SHP77 (cell line): ENCODE measurements around the gene RNF222.
"Not testable (repeated sequence)": the region's sequence is repeated elsewhere in the genome, so short reads cannot be mapped to it uniquely, and the experiment has no call there.

Experiments
- DNase-seq, 2 experiments: peaks; one replicate each; lab custom pipeline; 2025; lab: John Stamatoyannopoulos, UW

The RNF222 gene

GRCh38 chr17:8382052-8382879 is 15.4 kb downstream of the RNF222 start:
- no peak for DNase-seq

GRCh38 chr17:8380049-8380448 is 17.6 kb downstream of the RNF222 start:
- DNase-seq: no peak

- not testable (repeated sequence) for DNase-seq
Observed at GRCh38 chr17:8378117-8378516, 19.5 kb downstream of the RNF222 start.

- no peak for DNase-seq
Observed at GRCh38 chr17:8377422-8377821, 20.2 kb downstream of the RNF222 start.

- DNase-seq: peak; percentile 95 to 98
Observed at GRCh38 chr17:8376271-8377067, 21.2 kb downstream of the RNF222 start, which contains the start of gene KRABD2. Gene KRABD2, minus strand, starts transcription at chr17:8376704.

- peak; percentile 50 to 56 for DNase-seq
Observed at GRCh38 chr17:8375738-8376259, 21.8 kb downstream of the RNF222 start.

- DNase-seq: not testable (repeated sequence)
Observed at GRCh38 chr17:8373856-8374255, 23.8 kb downstream of the RNF222 start.

- no peak for DNase-seq
Observed at GRCh38 chr17:8372422-8372821, 25.2 kb downstream of the RNF222 start.

- DNase-seq: no peak
Observed at GRCh38 chr17:8371786-8372185, 25.8 kb downstream of the RNF222 start.

GRCh38 chr17:8369944-8370343 is 27.7 kb downstream of the RNF222 start:
- no peak for DNase-seq

GRCh38 chr17:8368193-8368592 is 29.4 kb downstream of the RNF222 start:
- no peak for DNase-seq

GRCh38 chr17:8366231-8366630 is 31.4 kb downstream of the RNF222 start:
- DNase-seq: no peak

GRCh38 chr17:8365143-8365542 is 32.5 kb downstream of the RNF222 start:
- no peak for DNase-seq

- DNase-seq: no peak
Observed at GRCh38 chr17:8362651-8363332, 34.8 kb downstream of the RNF222 start.

GRCh38 chr17:8360751-8361150 is 36.9 kb downstream of the RNF222 start:
- DNase-seq: no peak

GRCh38 chr17:8360260-8360659 is 37.4 kb downstream of the RNF222 start:
- peak; percentile 14 to 15 for DNase-seq

- peak; percentile 69 to 74 for DNase-seq
Observed at GRCh38 chr17:8359769-8360168, 37.9 kb downstream of the RNF222 start.

- DNase-seq: no peak
Observed at GRCh38 chr17:8357910-8358309, 39.7 kb downstream of the RNF222 start.

GRCh38 chr17:8354236-8354635 is 43.4 kb downstream of the RNF222 start:
- no peak for DNase-seq

GRCh38 chr17:8353736-8354135 is 43.9 kb downstream of the RNF222 start:
- no peak for DNase-seq

GRCh38 chr17:8350339-8350738 is 47.3 kb downstream of the RNF222 start:
- no peak for DNase-seq

GRCh38 chr17:8347001-8347400 is 50.6 kb downstream of the RNF222 start:
- not testable (repeated sequence) for DNase-seq
